WTC11 (cell line): ENCODE results near the gene HDGF. TPM values are rescaled to one million over a fixed set of nuclear protein-coding genes. Genes with fewer than 3 reads are reported as not detected.

ENCODE experiments used
- ATAC-seq: fragments of 200-7000 bp; cut with Tn5 transposase; 2 replicates; pipeline ENCODE4 v1.10.0; 2021; ENCODE audit warnings: mild to moderate bottlenecking, moderate library complexity
- CTCF ChIA-PET: fragments of 300-600 bp; sonication (Branson Sonifier 250); formaldehyde crosslinking; loops from one replicate; lab custom pipeline; 2021; ENCODE audit warnings: antibody characterized with exemption; lab: Charles Lee
- POLR2A ChIA-PET: fragments of 350-600 bp; sonication (Branson Sonifier 250); formaldehyde crosslinking; loops from one replicate; lab custom pipeline; 2021; ENCODE audit warnings: antibody characterized with exemption; lab: Charles Lee
- DNase-seq: peaks from one replicate; pipeline ENCODE4 v3.0.0; 2021; ENCODE audit warnings: low spot score
- H3K27ac Mint-ChIP-seq: 2 replicates; pipeline ENCODE4 v1.8.0; 2021; ENCODE audit warnings: mixed read lengths
- H3K27me3 Mint-ChIP-seq: 2 replicates; pipeline ENCODE4 v1.8.0; 2021; ENCODE audit warnings: low read depth, mild to moderate bottlenecking, moderate library complexity, mixed read lengths
- H3K36me3 Mint-ChIP-seq: 2 replicates; pipeline ENCODE4 v1.8.0; 2021; ENCODE audit warnings: mixed read lengths
- H3K4me1 Mint-ChIP-seq: 2 replicates; pipeline ENCODE4 v1.8.0; 2022; ENCODE audit warnings: mixed read lengths
- H3K4me3 Mint-ChIP-seq: 2 replicates; pipeline ENCODE4 v1.8.0; 2021; ENCODE audit warnings: mild to moderate bottlenecking, moderate library complexity, mixed read lengths
- H3K9me3 Mint-ChIP-seq: 2 replicates; pipeline ENCODE4 v1.8.0; 2021; ENCODE audit warnings: mixed read lengths
- AR ChIP-seq: fragments of 250-450 bp; sonication (Bioruptor Pico); IDR thresholded peaks from 2 replicates; pipeline ENCODE4 v1.9.0; 2021; ENCODE audit warnings: mild to moderate bottlenecking
- ATF3 ChIP-seq: sonication (generic); formaldehyde crosslinking; conservative IDR thresholded peaks from 2 replicates; pipeline ENCODE4 v1.8.1; 2022; ENCODE audit warnings: mild to moderate bottlenecking, missing genetic modification reagents
- CBFB ChIP-seq: sonication (generic); formaldehyde crosslinking; IDR thresholded peaks from 2 replicates; pipeline ENCODE4 v1.8.1; 2022; ENCODE audit warnings: mild to moderate bottlenecking, low read depth, missing genetic modification reagents
- E2F1 ChIP-seq: sonication (generic); formaldehyde crosslinking; IDR thresholded peaks from 2 replicates; pipeline ENCODE4 v1.8.0; 2022; ENCODE audit warnings: mild to moderate bottlenecking, missing genetic modification reagents
- ESRRA ChIP-seq: sonication (generic); formaldehyde crosslinking; IDR thresholded peaks from 2 replicates; pipeline ENCODE4 v1.8.1; 2022; ENCODE audit warnings: mild to moderate bottlenecking, missing genetic modification reagents, borderline replicate concordance
- ETV6 ChIP-seq: sonication (generic); formaldehyde crosslinking; IDR thresholded peaks from 2 replicates; pipeline ENCODE4 v1.8.1; 2022; ENCODE audit warnings: mild to moderate bottlenecking, missing genetic modification reagents
- FOXK1 ChIP-seq: sonication (generic); formaldehyde crosslinking; IDR thresholded peaks from 2 replicates; pipeline ENCODE4 v1.8.0; 2022; ENCODE audit warnings: mild to moderate bottlenecking, moderate library complexity, missing genetic modification reagents
- GRHL2 ChIP-seq: fragments of 250-450 bp; sonication (Bioruptor Pico); IDR thresholded peaks from 2 replicates; pipeline ENCODE4 v1.8.0; 2022; ENCODE audit warnings: mild to moderate bottlenecking, moderate library complexity; ENCODE audit not compliant: insufficient replicate concordance, severe bottlenecking
- GTF2I ChIP-seq: fragments of 250-450 bp; sonication (Bioruptor Pico); conservative IDR thresholded peaks from 2 replicates; pipeline ENCODE4 v1.4.0; 2021; ENCODE audit warnings: mild to moderate bottlenecking
- KAT7 ChIP-seq: sonication (generic); formaldehyde crosslinking; IDR thresholded peaks from 2 replicates; pipeline ENCODE4 v1.8.1; 2023; ENCODE audit warnings: missing genetic modification reagents, mild to moderate bottlenecking, borderline replicate concordance
- MLX ChIP-seq: sonication (generic); formaldehyde crosslinking; IDR thresholded peaks from 2 replicates; pipeline ENCODE4 v1.8.1; 2023; ENCODE audit warnings: mild to moderate bottlenecking, missing genetic modification reagents, moderate library complexity
- MXD4 ChIP-seq: fragments of 250-450 bp; sonication (Bioruptor Pico); IDR thresholded peaks from 2 replicates; pipeline ENCODE4 v1.8.0; 2021; ENCODE audit warnings: mild to moderate bottlenecking, moderate library complexity, borderline replicate concordance
- PREB ChIP-seq: sonication (generic); formaldehyde crosslinking; IDR thresholded peaks from 2 replicates; pipeline ENCODE4 v1.8.1; 2022; ENCODE audit warnings: mild to moderate bottlenecking, missing genetic modification reagents, moderate library complexity, borderline replicate concordance
- PRRX2 ChIP-seq: fragments of 250-450 bp; sonication (Bioruptor Pico); IDR thresholded peaks from 2 replicates; pipeline ENCODE4 v1.8.0; 2021; ENCODE audit warnings: mild to moderate bottlenecking
- RORB ChIP-seq: fragments of 250-450 bp; sonication (Bioruptor Pico); IDR thresholded peaks from 2 replicates; pipeline ENCODE4 v1.9.0; 2021; ENCODE audit warnings: mild to moderate bottlenecking
- SMAD4 ChIP-seq: sonication (generic); formaldehyde crosslinking; IDR thresholded peaks from 2 replicates; pipeline ENCODE4 v1.8.0; 2022; ENCODE audit warnings: mild to moderate bottlenecking, missing genetic modification reagents
- ZNF263 ChIP-seq: sonication (generic); formaldehyde crosslinking; IDR thresholded peaks from 2 replicates; pipeline ENCODE4 v1.8.1; 2022; ENCODE audit warnings: low read depth, mild to moderate bottlenecking, moderate library complexity, missing genetic modification reagents
- ZNF416 ChIP-seq: fragments of 250-450 bp; sonication (Bioruptor Pico); IDR thresholded peaks from 2 replicates; pipeline ENCODE4 v1.9.0; 2021; ENCODE audit warnings: mild to moderate bottlenecking, inconsistent platforms
- total RNA-seq: library from RNA; stranded (reverse); gene quantifications from 3 replicates; pipeline ENCODE4 v1.2.3, GENCODE V29; 2021
- TF ChIP-seq, protein P1 (sequence below): sonication (generic); formaldehyde crosslinking; IDR thresholded peaks from 2 replicates; pipeline ENCODE4 v1.8.1; 2022; ENCODE audit warnings: missing genetic modification reagents, borderline replicate concordance

The HDGF gene
- total RNA-seq, 1 experiment from 2014 or later = 339 TPM

DNA sequence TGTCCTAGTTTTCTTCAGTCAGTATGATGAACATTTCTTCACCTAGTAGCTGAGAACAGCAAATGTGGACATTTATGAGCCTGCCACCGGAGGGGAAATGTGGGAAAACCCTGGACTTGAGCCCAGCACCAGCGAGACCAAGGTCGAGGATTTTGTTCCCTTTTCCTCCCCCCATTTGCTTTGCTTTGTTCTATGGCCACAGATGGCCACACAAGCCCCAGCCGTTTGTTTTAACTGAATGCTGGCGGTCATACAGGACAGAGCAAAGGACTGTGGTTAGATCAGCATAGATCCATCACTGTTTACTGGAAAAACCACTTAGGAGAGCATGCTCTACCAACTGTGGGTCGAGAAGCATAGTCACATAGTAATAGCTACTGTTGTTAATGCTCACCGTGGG is 44.3 kb upstream of the HDGF start:
- no peaks in the 10 kb centered on the region for H3K4me1 Mint-ChIP-seq
- no peak for ATAC-seq
- no peak for TF ChIP-seq ZNF416 (CRISPR knock-in tag)
- TF ChIP-seq PREB (CRISPR knock-in tag) = no peak
- no peak for TF ChIP-seq GRHL2 (CRISPR knock-in tag)
- no peak for TF ChIP-seq ZNF263 (CRISPR knock-in tag)
- TF ChIP-seq FOXK1 = no peak
- TF ChIP-seq RORB (CRISPR knock-in tag) = no peak
- TF ChIP-seq ETV6 = no peak
- TF ChIP-seq AR (CRISPR knock-in tag) = no peak
- TF ChIP-seq, all 79 proteins: peak for 0
- no peak for DNase-seq
- POLR2A ChIA-PET = no interaction called here
- H3K4me3 Mint-ChIP-seq = no peak overlapping the region
- no peak overlapping the region for H3K27ac Mint-ChIP-seq
- no peaks in the 10 kb centered on the region for H3K27me3 Mint-ChIP-seq
- H3K36me3 Mint-ChIP-seq = peaks cover 72% of the 10 kb centered on the region
- H3K9me3 Mint-ChIP-seq = no peaks in the 10 kb centered on the region
- CTCF ChIA-PET = interaction anchor here (4.2 to 7.0 kb wide), 2 partner anchors 64 to 69 kb away, joined by 19 to 53 read pairs; partner anchors contain the start of genes INSRR, ISG20L2, METTL25B and NTRK1

GRCh38 chr1:156795374-156795733 is 43.9 kb upstream of the HDGF start:
- no peaks in the 10 kb centered on the region for H3K9me3 Mint-ChIP-seq
- no peak for TF ChIP-seq PRRX2
- no peak for TF ChIP-seq SMAD4 (CRISPR knock-in tag)
- TF ChIP-seq MLX (CRISPR knock-in tag) = no peak
- TF ChIP-seq, protein P1, sequence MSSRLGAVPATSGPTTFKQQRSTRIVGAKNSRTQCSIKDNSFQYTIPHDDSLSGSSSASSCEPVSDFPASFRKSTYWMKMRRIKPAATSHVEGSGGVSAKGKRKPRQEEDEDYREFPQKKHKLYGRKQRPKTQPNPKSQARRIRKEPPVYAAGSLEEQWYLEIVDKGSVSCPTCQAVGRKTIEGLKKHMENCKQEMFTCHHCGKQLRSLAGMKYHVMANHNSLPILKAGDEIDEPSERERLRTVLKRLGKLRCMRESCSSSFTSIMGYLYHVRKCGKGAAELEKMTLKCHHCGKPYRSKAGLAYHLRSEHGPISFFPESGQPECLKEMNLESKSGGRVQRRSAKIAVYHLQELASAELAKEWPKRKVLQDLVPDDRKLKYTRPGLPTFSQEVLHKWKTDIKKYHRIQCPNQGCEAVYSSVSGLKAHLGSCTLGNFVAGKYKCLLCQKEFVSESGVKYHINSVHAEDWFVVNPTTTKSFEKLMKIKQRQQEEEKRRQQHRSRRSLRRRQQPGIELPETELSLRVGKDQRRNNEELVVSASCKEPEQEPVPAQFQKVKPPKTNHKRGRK (CRISPR knock-in tag) = no peak
- no peak for TF ChIP-seq ESRRA (CRISPR knock-in tag)
- TF ChIP-seq ATF3 (CRISPR knock-in tag) = no peak
- TF ChIP-seq E2F1 (CRISPR knock-in tag) = no peak
- TF ChIP-seq GTF2I (CRISPR knock-in tag) = no peak
- no peak for TF ChIP-seq MXD4 (CRISPR knock-in tag)
- no peak for TF ChIP-seq CBFB (CRISPR knock-in tag)
- no peak for TF ChIP-seq KAT7
- TF ChIP-seq, all 79 proteins: peak for 0
- Mint-ChIP-seq H3K27ac (no peak overlapping the region), H3K36me3 (peaks cover 69% of the 10 kb centered on the region), H3K4me1 (no peaks in the 10 kb centered on the region), H3K4me3 (no peak overlapping the region), H3K27me3 (no peaks in the 10 kb centered on the region)
- POLR2A ChIA-PET = no interaction called here
- CTCF ChIA-PET = interaction anchor here (2.2 to 7.0 kb wide), 3 partner anchors 65 to 106 kb away, joined by 7 to 53 read pairs (median 19); partner anchors contain the start of genes INSRR, ISG20L2, METTL25B and NTRK1
- DNase-seq (no peak), ATAC-seq (no peak)
